ENCODE data around the gene FBXO31. TPM values are rescaled to one million over a fixed set of nuclear protein-coding genes. Genes with fewer than 3 reads are reported as not detected.
A peak's percentile ranks its signal among the peaks of the same experiment; 100 is the strongest.

Gene FBXO31
- total and polyA plus RNA-seq, 12 donors, result 15.1 to 94.3 (median 72.4) TPM

DNA sequence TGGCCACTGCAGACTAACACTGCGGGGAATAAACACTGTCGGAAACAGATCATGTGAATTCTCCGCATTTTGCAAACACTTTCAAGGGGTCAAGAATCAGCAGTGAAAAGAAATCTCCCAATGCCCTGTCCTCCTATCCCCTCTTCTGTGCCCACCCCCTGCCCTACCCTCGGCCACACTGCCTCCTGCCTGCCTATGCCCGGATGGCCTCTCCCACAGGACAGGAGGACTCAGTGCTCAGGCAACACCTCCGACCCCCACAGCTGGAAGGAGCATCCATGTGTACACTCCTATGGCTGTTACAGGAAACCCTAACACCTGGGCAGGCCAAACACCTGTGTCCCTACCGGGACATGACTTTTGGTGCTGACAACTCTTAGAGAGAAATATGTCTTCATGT, 24.5 kb downstream of the FBXO31 start:
- ATAC-seq, result no peak
- intact Hi-C loops (cut with DNase I), result no loop called here
- peaks cover 8 to 42% (median 19%) of the 10 kb centered on the region in 9 donors for H3K4me1 ChIP-seq
- TF ChIP-seq, protein P1, sequence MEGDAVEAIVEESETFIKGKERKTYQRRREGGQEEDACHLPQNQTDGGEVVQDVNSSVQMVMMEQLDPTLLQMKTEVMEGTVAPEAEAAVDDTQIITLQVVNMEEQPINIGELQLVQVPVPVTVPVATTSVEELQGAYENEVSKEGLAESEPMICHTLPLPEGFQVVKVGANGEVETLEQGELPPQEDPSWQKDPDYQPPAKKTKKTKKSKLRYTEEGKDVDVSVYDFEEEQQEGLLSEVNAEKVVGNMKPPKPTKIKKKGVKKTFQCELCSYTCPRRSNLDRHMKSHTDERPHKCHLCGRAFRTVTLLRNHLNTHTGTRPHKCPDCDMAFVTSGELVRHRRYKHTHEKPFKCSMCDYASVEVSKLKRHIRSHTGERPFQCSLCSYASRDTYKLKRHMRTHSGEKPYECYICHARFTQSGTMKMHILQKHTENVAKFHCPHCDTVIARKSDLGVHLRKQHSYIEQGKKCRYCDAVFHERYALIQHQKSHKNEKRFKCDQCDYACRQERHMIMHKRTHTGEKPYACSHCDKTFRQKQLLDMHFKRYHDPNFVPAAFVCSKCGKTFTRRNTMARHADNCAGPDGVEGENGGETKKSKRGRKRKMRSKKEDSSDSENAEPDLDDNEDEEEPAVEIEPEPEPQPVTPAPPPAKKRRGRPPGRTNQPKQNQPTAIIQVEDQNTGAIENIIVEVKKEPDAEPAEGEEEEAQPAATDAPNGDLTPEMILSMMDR (IDR thresholded peaks at IDR 0.05), result no peak
- H3K36me3 ChIP-seq, result peaks cover 0 to 68% (median 34%) of the 10 kb centered on the region in 9 donors
- H3K9me3 ChIP-seq, result no peaks in the 10 kb centered on the region
- 94 to 95% methylated on average over 7 of the region's 7 CpGs for WGBS, 2 donors
- no peak overlapping the region for H3K4me3 ChIP-seq
- no peak overlapping the region for H3K27ac ChIP-seq
- peaks cover 0 to 19% (median 0%) of the 10 kb centered on the region in 7 donors for H3K27me3 ChIP-seq
- DNase-seq, result no peak

DNA sequence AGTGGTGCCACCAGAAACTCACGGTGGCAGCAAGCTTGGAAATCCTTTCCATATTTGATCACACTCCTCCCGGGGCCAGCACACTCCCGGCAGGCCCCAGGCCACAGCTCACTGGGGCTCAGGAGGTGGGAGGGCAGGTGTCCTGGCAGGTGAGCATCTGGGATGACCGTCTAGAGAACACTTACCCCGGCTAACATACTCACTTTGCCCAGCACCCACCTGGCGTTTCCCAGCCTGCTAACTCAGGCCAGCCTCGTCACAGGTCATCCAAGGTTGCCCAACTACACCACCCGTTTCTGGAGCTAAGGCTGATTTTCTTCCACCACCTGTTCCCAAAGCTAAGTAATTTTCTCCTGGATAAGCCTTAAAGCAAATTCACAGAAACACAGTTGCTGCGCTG, 24.9 kb downstream of the FBXO31 start:
- Histone ChIP-seq H3K4me1 (peaks cover 7 to 38% (median 15%) of the 10 kb centered on the region in 9 donors), H3K27ac (no peak overlapping the region), H3K36me3 (peaks cover 0 to 72% (median 34%) of the 10 kb centered on the region in 9 donors), H3K27me3 (peaks cover 0 to 15% (median 0%) of the 10 kb centered on the region in 7 donors), H3K4me3 (no peak overlapping the region), H3K9me3 (no peaks in the 10 kb centered on the region)
- 70 to 72% methylated on average over 9 of the region's 9 CpGs for WGBS, 2 donors
- ATAC-seq (peak in 1 of 8 donors; percentile 53), DNase-seq (no peak)
- TF ChIP-seq, protein P1 (IDR thresholded peaks at IDR 0.05), result no peak
- intact Hi-C loops (cut with DNase I), result no loop called here

DNA sequence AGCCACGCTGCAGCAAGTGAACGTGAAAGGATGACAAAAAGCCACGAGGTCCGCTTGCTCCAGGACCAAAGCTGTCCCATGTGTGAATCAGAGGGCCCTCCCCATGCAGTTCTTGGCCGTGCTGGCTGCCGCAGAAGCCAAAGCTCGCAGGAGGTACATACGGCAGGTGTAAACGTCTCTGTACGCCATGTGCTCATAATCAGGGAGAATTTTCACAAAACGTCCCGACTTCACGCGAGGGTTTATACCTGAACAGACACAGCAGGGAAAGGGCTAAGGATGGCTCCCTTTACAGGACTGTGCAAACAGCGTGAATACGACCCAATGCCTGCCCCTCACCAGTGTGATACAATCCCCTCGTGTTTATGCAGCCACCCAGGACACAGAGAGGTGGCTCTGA, 25.3 kb downstream of the FBXO31 start:
- intact Hi-C loops (cut with DNase I), result no loop called here
- peaks cover 0 to 77% (median 38%) of the 10 kb centered on the region in 9 donors for H3K36me3 ChIP-seq
- H3K9me3 ChIP-seq, result no peaks in the 10 kb centered on the region
- peaks cover 0 to 14% (median 0%) of the 10 kb centered on the region in 7 donors for H3K27me3 ChIP-seq
- 94 to 96% methylated on average over 17 of the region's 17 CpGs for WGBS, 2 donors
- peaks cover 3 to 33% (median 10%) of the 10 kb centered on the region in 9 donors for H3K4me1 ChIP-seq
- DNase-seq (no peak), ATAC-seq (no peak)
- TF ChIP-seq, protein P1 (IDR thresholded peaks at IDR 0.05), result no peak
- no peak overlapping the region for H3K27ac ChIP-seq
- no peak overlapping the region for H3K4me3 ChIP-seq

DNA sequence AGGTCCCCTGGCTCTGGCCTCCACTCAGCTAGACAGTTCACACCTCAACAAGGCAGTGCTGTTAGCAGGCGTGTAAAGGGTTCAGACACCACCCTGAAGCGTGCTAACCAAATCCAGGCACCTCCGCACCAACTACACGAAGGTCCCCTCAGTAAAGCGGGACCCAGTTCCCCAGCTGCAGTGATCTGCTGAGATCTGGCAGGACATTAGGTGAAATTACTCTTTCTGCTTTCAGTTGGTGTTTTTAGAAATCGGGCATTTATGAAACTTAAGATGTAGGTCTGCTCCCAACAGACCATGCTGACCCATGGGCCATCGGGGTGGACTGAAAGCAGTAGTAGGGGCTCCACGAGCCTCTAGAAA, 27.1 kb downstream of the FBXO31 start:
- ATAC-seq, result no peak
- intact Hi-C loops (cut with DNase I), result no loop called here
- H3K4me1 ChIP-seq, result peaks cover 0 to 24% (median 13%) of the 10 kb centered on the region in 9 donors
- 83 to 92% methylated on average over 8 of the region's 8 CpGs for WGBS, 2 donors
- no peak overlapping the region for H3K4me3 ChIP-seq
- H3K27me3 ChIP-seq, result peaks cover 0 to 4% (median 0%) of the 10 kb centered on the region in 7 donors
- no peak overlapping the region for H3K27ac ChIP-seq
- no peak for DNase-seq
- H3K9me3 ChIP-seq, result no peaks in the 10 kb centered on the region
- peaks cover 0 to 78% (median 33%) of the 10 kb centered on the region in 9 donors for H3K36me3 ChIP-seq
- TF ChIP-seq, protein P1 (IDR thresholded peaks at IDR 0.05), result no peak

Data from heart right ventricle (tissue), 16 donors.